Muscle of back (tissue), 11 donors: ENCODE measurements around the gene CDH4. TPM values are rescaled to one million over a fixed set of nuclear protein-coding genes. Genes with fewer than 3 reads are reported as not detected.
"Not testable (repeated sequence)": the region's sequence is repeated elsewhere in the genome, so short reads cannot be mapped to it uniquely, and the experiment has no call there.

Source experiments
- DNase-seq, 3 donors: peaks; one replicate each; pipeline versions ENCODE4 v3.0.0 to v3.0.0-alpha.2; 2013
- polyA plus RNA-seq, 10 donors: library from polyadenylated mRNA; unstranded; fragments of 120-200 nt; gene quantifications; one replicate each; pipeline ENCODE4 v1.2.1, GENCODE V29; 2013; ENCODE audit not compliant: insufficient read length in 10 of 10

Gene CDH4
- polyA plus RNA-seq, 10 donors, result 0.74 to 2.0 (median 1.1) TPM

DNA sequence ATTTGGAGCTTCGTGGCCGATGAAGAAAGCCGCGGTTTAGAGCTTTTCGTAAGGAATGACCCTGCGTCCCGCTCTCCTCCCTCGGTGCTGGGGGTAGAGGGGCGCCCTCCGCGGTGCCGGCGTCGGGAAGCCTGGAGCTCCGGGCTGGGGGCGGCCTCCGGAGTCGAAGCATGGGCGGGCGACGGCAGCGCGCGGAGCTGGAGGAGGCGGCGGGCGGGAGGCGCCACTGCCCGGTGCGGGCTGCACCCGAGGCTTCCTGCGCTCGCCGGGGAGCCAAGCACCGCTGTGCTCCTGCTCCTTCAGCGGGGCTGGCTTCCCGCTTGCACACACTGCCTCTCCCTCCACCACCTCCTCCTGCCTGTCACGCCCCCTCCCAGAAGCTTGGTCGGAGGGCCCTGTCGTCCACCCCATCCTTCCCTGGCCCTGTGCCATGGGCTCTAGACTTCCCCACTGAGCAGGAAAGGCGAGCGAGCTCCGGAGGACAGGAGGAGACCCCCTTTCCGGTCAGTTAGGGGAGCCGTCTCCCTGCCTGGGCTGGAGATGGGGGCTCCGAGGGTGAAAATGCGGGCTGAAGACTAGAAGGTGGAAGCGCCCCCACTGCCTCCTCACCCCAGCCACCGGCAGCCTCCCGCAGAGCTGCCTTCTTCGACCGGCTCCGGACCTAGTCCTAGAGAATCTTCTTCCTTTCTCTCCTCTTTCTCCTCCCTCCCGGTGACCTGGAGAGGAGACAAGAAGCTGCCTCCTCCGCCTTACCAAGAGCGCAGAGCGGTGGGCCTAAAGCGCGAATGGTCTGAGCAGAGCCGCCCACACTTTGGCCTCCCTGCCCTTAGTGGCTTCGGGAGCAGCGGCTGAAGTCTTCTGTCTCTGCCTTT, 1.8 kb downstream of the CDH4 start:
- peak in 2 of 3 donors; percentile 20 to 58 for DNase-seq

DNA sequence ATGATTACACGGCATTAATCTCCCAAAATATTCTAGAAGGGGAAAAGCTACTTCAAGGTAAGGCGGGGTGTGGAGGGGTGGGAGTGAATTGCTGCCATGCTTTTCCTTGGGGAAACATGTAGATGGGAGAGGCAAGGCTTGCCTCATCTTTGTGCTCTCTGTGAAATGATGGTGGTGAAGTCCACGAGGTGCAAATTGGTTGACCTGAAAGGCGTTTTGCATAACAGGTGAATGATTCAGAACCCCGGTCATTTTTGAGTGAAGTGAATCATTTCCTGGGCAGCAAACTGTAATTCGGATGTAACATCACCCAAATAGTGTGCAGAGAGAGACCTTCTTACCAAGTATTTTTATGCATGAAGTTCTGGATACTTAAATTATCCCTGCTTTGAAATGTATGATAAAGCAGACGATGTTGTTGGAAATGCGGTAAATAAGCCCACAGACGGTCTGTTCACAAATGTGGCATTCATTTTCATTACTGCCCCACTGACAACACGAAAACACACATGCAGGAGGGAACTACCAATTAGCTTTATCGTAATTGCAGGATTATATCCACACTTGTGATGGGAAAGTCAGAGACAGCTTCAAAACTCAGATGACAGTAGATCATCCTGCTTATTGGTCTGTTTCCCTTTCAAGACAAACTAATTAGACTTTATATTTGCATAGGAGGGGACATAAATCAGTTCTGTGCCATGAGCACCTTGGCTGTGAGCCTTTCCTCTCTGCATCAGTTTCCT, 3.0 kb downstream of the CDH4 start:
- DNase-seq, result no peak

DNA sequence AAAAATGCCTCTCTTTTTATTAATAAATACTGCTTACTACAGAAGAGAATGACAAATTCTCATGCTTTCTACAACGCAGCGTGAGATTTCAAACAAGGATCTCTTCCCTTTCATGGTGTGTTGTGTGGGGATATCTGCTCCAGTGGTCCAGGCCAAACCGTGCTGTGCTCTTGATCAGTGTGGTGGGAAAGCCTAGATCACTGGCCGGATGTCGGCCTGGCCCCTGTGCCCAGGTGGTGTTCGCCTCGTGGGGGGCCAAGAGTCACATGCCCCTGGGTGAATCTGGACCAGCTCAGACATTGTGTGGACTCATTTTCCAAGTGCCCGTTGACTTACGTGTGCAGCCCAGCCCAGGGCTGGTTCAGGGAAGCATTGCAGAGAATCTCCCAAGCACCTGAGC, 4.3 kb downstream of the CDH4 start:
- no peak for DNase-seq

DNA sequence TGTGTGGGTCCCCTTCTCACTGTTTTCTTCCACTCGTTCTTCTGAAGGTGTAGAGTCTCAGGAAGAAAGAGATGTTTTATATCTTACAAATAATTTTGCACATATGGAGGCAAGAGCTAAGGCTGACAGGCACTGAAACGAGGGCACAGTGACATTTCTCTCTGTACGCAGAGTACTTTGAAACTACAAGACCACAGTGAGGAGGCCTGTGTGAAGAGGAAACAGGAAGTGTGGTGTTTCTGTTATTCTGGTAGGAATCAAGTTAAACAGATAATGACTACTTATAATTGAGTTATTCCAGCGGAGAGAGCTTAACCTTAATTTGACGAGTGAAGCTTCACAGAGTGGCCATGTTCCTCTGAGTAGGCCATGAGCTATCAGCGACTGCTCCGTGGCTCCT, 4.8 kb downstream of the CDH4 start:
- DNase-seq, result no peak

DNA sequence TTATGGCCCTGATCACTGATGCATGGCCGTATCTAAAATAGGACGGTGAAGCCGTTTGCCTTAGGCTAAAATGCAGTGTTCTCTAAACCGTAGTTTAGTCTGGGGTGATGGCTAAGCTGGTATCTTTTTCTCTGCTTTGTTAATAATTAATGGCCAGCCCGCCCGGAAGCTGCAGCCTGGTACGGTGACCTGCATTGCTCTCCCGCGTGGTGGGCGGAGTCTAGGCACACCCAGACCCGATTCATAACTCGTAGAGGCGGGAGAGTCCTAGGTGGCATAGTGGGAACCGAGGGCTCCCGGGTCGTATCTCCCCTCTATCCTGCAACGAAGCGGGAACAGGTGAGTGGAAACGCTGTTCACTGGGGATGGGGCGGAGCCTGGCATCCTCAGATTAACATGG, 5.5 kb downstream of the CDH4 start:
- no peak for DNase-seq

DNA sequence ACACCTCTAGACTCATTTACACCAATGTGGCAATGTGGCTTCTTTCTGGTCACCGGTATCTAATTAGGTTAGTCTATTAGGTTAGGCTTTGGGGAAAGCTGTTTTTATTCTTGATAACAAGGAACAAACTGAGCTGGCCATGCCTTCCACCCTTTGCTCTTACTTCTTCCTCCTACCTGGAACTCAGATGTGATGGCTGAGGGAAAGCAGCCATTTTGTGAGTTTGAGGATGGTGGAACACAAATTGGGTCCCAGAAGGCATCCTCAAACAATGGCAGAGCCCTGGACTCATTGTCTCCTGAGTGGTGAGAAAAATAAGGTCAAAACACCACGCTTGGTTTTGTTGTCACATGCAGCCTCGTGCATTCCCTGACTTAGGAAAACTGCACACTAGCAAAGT, 7.7 kb downstream of the CDH4 start:
- DNase-seq, result no peak

DNA sequence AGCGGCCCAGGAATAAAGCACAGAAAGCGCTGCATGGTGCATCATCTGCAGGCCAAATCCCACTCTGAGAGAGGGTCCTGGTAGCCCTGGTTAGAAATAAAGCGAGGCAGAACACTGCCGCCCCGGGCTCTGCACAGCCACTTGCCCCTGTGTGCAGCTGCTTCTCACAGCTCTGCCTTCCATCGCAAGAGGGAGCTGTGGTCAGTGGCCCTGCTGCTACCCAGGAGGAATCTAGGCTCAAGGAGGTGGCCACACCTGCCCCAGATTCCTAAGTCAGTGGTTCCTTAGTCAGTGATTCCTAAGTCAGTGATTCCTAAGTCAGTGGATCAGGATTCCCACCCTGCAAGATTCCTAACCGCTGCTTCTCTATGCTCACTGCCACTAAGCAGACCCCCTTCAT, 8.8 kb downstream of the CDH4 start:
- DNase-seq, result no peak

DNA sequence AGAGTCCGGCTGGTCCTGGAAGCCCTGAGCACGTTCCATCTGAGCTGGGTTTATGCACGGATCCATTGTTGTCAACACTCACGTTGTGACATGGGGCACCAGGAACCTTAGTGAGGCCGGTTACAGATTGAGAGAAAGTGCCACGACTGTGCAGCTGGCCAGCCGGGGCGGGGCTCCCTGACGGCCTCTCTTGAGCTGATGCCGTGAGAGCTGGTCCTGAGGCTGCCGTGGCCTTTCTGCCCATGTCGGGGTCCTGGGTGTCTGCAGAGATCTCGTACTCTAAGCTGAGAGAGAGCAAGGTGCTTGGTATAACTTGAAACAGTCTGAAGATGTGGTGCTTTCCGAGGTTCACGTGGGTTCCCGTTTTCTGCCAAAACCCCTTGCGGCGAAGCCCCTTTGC, 10.0 kb downstream of the CDH4 start:
- no peak for DNase-seq

DNA sequence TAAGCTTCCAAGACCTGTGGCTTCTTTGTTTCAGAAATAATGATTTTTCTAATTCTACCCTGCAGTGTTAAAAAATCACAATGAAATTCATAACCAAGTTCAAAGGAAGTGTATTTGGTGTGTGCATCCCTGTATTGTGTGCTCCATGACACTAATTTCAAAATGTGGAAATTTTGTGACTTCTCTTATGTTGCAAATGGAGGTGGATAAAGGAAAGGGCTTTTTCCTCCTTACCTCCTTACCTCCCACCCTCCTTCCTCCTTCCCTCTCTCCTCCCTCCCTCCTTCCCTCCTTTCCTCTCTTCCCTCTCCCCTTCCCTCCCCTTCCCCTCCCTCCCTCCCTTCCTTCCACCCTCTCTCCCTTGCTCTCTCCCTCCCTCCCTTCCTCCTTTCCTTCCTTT, 10.5 kb downstream of the CDH4 start:
- no peak for DNase-seq

DNA sequence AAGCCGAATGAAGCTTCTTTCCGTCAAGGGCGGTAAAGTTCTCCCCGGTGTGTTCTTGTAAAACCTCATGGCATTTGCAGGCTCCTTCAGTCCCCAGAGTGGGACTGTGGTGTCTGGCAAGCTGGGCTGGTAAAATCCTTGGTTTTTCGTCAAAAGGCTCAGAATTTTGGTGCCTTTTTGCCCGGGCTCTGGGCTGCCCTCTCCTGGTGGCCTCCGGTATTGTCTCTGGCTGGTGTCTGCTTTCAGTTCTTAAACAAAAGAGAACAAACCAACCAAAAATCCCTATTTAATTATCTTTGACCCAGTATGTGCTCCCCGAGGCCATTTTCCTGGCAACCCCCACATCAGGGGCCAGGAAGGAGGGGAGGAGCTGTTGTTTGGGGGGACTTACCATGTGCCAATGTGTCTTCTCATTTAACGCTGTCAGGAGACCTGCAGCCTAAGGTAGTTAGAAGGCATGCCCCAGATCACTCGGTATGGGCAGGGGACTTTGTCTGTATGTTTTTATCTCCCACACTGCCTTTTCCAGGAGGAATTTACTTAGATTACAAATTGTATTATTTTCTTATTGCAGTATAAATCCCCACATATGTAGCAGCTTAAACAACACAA, 11.1 kb downstream of the CDH4 start:
- DNase-seq, result peak in 1 of 3 donors; percentile 6

DNA sequence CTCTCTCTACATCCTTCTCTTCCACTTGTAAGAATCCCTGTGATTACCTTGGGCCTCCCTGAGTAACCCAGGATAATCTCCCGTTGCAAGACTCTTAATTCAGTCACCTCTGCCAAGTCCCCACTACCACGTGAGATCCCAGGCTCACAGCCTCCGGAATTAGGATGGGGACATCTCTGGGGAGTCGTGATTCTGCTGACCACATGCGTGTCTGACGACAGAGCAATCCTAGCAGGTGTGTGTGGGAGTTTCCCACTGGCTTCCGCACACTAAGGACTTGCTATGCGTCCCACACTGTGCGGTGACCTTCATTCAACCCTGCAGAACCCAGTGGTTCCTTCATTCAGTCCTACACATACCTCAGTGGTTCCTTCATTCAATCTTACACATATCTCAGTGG, 11.9 kb downstream of the CDH4 start:
- no peak for DNase-seq

DNA sequence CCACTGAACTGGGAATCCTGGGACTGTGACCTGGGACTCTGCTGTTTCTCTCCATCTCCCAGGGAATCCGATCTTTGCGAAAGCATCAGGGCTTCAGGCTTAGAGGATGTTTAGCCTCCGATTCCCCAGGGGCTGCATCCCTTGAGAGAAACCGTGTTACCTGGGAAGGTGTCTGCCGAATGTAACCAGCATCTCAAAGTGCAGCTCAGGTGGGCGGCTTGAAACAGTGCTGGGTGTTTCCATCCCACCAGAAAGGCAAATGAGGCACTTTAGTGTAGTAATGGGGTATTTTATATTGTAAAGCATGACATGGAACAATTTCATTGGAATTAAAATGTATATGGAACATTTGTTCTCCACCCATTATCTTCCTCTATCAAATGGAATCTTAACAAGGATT, 15.2 kb downstream of the CDH4 start:
- DNase-seq, result no peak

DNA sequence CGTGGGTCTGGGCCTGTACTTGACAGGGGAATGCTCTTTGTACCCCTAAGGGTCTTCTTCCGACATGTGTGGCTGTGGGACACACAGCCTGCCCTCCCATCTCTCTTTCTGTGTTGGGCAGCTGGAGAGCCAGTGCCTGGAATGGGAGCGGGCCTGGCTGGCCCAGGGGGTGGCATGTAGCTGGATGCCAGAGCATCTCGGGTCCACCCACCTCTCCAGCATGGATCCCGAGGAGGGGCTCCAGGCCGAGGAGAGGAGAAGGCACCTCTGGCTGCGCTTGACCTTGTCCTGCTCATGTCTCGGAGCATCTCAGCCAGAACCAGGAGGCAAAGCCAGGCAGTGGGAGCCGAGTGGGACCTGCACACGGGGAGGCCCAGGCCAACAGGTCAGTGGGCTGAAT, 16.0 kb downstream of the CDH4 start:
- no peak for DNase-seq

DNA sequence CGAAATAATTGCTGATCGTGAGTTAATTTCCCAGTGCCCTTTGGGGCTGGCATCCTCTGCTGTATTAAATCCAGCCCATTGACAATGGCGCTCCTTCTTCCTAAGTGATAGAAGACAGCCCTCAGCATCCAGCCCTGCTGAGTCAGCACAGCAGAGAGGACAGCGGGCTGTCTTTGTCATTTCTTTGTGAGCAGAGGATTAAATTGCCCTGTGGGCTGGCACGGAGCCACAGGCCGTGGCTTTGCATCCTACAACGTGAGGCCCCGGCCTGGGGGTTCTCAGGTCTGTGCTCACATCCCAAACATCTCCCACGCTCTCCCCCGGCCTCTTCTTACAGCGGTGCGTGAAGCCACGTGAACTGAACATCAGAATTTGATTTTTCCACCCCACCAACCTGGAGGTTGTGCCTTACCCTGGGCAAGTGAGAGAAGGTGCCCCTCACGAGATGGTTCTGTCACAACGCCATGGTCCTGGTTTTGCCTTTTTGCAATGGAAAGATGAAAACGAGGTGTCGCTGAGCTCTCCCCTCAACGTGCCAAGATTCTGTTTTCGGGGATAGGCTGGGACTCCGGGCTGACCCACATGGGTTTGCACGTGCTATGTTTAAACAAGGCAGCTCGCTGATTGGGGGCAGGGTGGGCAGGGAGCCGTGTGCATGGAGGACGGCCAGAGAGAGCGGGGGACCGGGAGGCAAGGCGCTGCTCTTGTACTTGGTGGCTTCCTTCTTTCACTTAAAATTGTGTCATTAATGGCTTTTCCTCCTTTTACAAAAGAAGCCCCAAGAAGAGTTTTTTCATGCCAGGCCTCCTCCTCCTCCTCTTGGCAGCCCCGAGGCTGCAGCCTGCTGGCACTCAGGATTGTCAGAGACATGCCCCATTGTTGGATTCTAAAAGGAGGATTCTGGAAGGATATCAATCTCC, 19.5 kb downstream of the CDH4 start:
- no peak for DNase-seq

DNA sequence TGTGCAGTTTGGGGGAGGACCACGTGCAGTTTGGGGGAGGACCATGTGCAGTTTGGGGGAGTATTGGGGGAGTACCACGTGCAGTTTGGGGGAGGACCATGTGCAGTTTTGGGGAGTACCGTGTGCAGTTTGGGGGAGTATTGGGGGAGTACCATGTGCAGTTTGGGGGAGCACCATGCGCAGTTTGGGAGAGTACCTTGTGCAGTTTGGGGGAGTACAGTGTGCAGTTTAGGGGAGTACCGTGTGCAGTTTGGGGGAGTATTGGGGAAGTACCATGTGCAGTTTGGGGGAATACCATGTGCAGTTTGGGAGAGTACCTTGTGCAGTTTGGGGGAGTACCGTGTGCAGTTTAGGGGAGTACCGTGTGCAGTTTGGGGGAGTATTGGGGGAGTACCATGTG, 21.0 kb downstream of the CDH4 start:
- not testable (repeated sequence) for DNase-seq

DNA sequence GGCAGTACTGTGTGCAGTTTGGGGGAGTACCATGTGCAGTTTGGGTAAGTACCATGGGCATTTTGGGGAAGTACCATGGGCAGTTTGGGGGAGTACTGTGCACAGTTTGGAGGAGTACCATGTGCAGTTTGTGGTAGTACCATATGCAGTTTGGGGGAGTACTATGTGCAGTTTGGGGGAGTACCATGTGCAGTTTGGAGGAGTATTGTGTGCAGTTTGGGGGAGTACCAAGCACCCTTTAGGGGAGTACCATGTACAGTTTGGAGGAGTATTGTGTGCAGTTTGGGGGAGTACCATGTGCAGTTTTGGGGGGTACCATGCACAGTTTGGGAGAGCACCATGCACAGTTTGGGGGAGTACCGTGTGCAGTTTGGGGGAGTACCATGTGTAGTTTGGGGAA, 21.6 kb downstream of the CDH4 start:
- not testable (repeated sequence) for DNase-seq

DNA sequence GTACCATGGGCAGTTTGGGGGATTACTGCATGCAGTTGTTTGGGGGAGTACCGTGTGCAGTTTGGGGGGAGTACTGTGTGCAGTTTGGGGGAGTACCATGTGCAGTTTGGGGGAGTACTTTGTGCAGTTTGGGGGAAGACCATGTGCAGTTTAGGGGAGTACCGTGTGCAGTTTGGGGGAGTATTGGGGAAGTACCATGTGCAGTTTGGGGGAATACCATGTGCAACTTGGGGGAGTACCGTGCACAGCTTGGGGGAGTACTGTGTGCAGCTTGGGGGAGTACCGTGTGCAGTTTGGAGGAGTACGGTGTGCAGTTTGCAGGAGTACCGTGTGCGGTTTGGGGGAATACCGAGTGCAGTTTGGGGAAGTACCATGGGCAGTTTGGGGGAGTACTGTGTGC, 22.3 kb downstream of the CDH4 start:
- DNase-seq, result no peak

DNA sequence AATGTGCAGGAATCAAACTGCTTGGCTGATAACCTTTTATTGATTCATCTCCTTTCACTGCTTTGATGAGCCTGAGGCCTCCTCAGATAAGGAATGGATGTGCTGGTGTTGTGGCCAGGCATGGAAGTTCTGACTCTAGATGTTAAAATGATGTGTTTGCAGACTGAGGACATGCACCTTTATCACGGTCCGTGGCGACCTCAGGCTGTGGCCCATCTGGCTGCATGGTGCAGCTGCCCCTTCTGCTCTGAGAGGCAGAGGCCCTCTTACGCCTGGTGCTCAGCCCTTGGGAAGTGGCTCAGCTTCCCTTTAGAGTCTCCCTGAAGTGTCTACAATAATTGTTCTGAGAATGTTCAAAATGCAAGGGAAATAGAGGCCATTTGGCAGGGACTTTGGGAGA, 26.2 kb downstream of the CDH4 start:
- DNase-seq, result no peak

DNA sequence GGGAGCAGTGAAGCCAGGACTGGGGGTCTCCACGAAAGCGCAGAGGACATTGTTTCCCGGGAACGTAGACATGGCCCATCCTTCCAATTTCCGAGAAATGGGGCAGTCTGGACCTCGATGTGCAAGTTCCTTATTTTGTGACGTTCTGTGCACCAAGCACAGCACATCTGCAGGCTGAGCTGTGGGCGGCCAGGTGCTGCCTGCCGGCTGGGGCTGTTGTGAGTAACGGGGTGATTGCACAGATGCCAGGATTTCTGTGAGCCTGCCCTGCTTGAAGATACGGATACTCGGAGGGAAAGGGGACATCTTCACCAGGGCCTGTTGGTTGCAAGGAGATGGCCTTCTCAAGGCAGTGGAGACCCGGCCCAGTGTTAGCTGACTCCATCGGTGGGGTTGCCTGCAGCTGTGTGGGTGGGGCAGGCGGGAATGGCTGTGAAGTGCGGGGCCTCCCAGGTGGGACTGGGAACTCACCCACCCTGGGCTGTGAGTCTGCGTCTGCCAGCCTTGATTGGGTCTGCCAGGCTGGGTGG, 27.6 kb downstream of the CDH4 start:
- no peak for DNase-seq

DNA sequence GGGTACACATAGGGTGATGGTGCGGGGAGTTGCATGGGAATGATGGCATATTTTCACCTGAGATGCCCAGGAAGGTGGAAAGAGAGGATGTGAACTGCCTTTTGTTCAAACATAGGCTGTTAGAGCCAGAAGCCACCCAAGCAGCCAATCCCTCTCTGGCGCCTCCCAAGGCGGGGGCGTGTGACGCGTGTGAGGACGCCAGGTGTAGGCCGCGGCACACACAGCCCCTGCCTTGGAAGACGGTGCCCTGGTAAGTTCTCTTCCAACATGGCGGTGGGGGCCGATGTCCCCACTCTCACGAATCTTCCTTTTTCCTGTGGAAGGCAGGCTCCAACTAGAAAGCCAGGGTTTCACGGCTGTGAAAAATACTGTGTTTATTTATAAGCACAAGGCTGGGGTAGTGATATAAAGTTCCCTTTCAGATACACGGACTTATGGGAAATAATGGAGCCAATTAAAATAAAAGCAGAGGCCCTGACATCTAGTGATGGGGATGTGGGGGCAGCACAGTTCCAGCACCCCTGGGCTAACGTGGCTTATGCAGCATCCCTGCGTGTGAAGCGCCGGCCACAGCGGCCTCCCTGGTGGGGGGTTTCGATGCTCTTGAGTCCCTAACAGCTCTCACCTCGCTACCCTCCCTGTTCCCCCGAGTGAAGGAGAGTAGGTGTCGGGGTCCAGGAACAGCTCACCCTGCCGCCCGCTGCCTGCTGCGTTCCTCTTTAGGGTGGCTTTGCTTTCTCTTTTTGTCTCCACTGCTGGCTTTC, 28.3 kb downstream of the CDH4 start:
- DNase-seq, result no peak
